ENCODE results near the gene PNPO.

Gene PNPO

DNA sequence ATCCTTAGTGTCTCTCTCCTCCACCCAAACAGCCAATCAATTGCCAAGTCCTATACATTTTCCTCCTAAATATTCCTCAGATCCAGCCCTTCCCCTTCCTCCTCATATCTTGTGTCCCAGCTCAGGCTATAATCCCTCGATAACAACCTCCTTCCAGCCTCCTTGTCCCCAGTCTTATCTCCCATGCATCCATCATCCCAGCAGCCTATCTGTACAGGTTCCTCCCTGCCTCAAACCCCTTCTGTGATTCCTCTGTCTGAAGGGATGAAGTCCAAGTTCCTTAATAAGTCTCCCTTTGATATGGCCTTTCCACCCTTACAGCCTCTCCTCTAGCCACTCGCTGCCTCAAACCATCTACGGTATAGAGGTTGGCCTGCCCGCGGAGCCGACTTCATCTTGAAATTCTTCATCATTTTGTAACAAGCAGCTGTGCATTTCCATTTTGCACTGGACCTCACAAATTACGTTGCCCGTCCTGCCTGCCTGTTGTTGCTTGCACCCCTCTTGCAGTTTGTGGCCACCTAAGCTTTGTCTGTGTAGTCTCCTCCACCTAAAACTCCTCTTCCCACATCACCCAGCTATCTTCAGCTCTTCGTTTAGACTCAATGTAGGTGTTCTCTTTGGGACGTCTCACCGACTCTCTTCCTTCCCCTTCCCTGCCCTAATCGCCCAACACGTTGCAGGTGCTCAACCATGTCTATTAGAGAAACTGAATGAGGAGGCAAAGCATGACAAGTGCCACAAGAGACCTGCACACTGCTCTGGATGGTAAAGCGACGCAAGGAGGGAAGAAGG lies 28.8 kb downstream of the PNPO start:
- H3F3A ChIP-seq (ENCODE audit: insufficient read depth, low read length): peaks cover 3% of the 10 kb centered on the region; the same call in 1 of the 2 replicates
- H3K27me3 ChIP-seq (replicated peaks; ENCODE audit: insufficient read depth, low read length): no peaks in the 10 kb centered on the region
- H3K4me1 ChIP-seq (ENCODE audit: low read length): peaks cover 17% of the 10 kb centered on the region
- no peak overlapping the region for H3K27ac ChIP-seq (ENCODE audit: low read length)
- H3K9me3 ChIP-seq (replicated peaks; ENCODE audit: insufficient read depth, low read length): no peaks in the 10 kb centered on the region
- peaks cover 25% of the 10 kb centered on the region for H3K79me2 ChIP-seq (ENCODE audit: low read length)
- peak overlapping the region; percentile 3; the same call in 1 of the 2 replicates for H3K9ac ChIP-seq (ENCODE audit: low read length)
- H3K9me2 ChIP-seq (replicated peaks; ENCODE audit: insufficient read depth, low read length): no peaks in the 10 kb centered on the region
- TF ChIP-seq EZH2phosphoT487 (IDR thresholded peaks at IDR 0.05; ENCODE audit: low read length) (no peak), EZH2 (optimal IDR thresholded peaks at IDR 0.05; ENCODE audit: low read depth, low read length) (no peak)
- TF ChIP-seq, protein P1, sequence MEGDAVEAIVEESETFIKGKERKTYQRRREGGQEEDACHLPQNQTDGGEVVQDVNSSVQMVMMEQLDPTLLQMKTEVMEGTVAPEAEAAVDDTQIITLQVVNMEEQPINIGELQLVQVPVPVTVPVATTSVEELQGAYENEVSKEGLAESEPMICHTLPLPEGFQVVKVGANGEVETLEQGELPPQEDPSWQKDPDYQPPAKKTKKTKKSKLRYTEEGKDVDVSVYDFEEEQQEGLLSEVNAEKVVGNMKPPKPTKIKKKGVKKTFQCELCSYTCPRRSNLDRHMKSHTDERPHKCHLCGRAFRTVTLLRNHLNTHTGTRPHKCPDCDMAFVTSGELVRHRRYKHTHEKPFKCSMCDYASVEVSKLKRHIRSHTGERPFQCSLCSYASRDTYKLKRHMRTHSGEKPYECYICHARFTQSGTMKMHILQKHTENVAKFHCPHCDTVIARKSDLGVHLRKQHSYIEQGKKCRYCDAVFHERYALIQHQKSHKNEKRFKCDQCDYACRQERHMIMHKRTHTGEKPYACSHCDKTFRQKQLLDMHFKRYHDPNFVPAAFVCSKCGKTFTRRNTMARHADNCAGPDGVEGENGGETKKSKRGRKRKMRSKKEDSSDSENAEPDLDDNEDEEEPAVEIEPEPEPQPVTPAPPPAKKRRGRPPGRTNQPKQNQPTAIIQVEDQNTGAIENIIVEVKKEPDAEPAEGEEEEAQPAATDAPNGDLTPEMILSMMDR (IDR thresholded peaks at IDR 0.05; ENCODE audit: low read length): no peak
- H3K4me3 ChIP-seq (ENCODE audit: low read length): peak overlapping the region; percentile 48
- no peak for DNase-seq
- peak overlapping the region; percentile 96 for H2AFZ ChIP-seq (ENCODE audit: low read length)
- no peaks in the 10 kb centered on the region for H4K20me1 ChIP-seq (ENCODE audit: insufficient read depth, low read length)
- H3K4me2 ChIP-seq (ENCODE audit: low read depth, low read length): peak overlapping the region; percentile 79
- no peaks in the 10 kb centered on the region for H3K36me3 ChIP-seq (replicated peaks; ENCODE audit: insufficient read depth, low read length)

DNA sequence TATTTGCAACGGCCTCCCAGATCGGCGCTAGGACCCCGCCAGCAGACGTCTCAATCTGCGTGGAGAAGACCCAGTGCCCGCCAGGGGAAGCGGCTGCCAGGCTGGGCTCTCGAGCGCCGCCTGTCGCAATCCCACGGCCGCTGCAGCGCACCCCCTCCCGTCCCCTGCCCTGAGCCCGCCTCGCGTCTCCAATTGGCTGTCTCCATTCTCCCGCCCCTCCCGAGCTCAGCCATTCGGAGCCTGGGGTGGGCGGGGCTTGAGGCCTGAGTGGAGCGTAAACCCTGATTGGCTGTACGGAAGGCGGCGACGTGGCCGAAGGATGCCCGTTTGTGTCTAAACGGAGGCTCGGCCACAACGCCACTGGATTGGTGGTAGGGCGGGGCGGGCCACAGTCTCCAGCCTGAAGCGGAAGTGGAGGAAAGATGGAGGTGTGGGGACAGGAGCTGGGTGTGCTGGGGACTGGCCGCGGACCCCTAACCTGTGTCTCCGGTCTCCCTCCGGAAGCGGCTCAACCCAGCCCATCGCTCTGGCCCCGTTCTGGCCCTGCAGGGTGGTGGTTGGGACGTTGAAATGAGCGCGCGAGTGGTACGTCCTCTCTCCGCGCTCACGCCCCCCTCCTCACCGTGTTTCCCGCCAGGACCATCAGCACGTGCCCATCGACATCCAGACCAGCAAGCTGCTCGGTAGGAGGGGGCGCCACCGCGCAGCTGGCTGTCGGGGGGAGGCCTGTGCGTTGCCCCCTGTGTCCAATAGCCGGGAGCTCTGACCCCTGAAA lies 29.5 kb downstream of the PNPO start, which contains the start of gene CDK5RAP3:
Gene CDK5RAP3 (plus strand): TSS at position 389 of the 775 bp plus-strand sequence. CDS start 34 bp downstream, at position 423.
- Histone ChIP-seq H3K27me3 (replicated peaks; ENCODE audit: insufficient read depth, low read length) (no peaks in the 10 kb centered on the region), H3K9me2 (replicated peaks; ENCODE audit: insufficient read depth, low read length) (no peaks in the 10 kb centered on the region), H3K27ac (ENCODE audit: low read length) (peak within 1 kb of the TSS; percentile 73), H3K9ac (ENCODE audit: low read length) (peak within 1 kb of the TSS; percentile 95), H3K4me2 (ENCODE audit: low read depth, low read length) (peak within 1 kb of the TSS; percentile 99), H3K36me3 (replicated peaks; ENCODE audit: insufficient read depth, low read length) (no peaks in the 10 kb centered on the region), H3K4me3 (ENCODE audit: low read length) (peak within 1 kb of the TSS; percentile 100), H3K9me3 (replicated peaks; ENCODE audit: insufficient read depth, low read length) (no peaks in the 10 kb centered on the region), H3K79me2 (ENCODE audit: low read length) (peaks cover 25% of the 10 kb centered on the region), H4K20me1 (ENCODE audit: insufficient read depth, low read length) (no peaks in the 10 kb centered on the region), H2AFZ (ENCODE audit: low read length) (peak within 1 kb of the TSS; percentile 96), H3F3A (ENCODE audit: insufficient read depth, low read length) (peaks cover 3% of the 10 kb centered on the region; the same call in 1 of the 2 replicates), H3K4me1 (ENCODE audit: low read length) (peaks cover 17% of the 10 kb centered on the region)
- peak; percentile 99 for DNase-seq
- TF ChIP-seq EZH2 (optimal IDR thresholded peaks at IDR 0.05; ENCODE audit: low read depth, low read length) (no peak), EZH2phosphoT487 (IDR thresholded peaks at IDR 0.05; ENCODE audit: low read length) (no peak)
- TF ChIP-seq, protein P1 (IDR thresholded peaks at IDR 0.05; ENCODE audit: low read length): peak; percentile 96

DNA sequence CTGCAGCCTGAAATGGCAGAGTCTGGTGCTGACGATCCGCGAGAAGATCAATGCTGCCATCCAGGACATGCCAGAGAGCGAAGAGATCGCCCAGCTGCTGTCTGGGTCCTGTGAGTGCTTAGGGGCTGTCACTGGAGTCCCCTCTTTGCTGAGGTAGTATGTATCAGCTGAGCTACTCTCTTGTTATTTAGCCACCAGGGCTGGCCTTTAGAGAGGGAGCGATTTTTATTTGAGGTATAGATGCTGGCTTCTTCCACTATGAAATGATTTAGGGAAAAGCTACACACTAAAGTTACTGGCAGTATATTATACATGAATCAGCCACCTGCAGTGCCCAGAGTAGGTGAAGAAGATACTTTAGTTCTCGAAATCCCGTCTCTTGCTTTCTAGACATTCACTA lies 32.2 kb downstream of the PNPO start:
- TF ChIP-seq EZH2 (optimal IDR thresholded peaks at IDR 0.05; ENCODE audit: low read depth, low read length) (no peak), EZH2phosphoT487 (IDR thresholded peaks at IDR 0.05; ENCODE audit: low read length) (no peak)
- TF ChIP-seq, protein P1 (IDR thresholded peaks at IDR 0.05; ENCODE audit: low read length): no peak
- peaks cover 17% of the 10 kb centered on the region for H3K4me1 ChIP-seq (ENCODE audit: low read length)
- H3K9ac ChIP-seq (ENCODE audit: low read length): no peak overlapping the region; the same call in 1 of the 2 replicates
- no peaks in the 10 kb centered on the region for H3K9me2 ChIP-seq (replicated peaks; ENCODE audit: insufficient read depth, low read length)
- H2AFZ ChIP-seq (ENCODE audit: low read length): no peak overlapping the region
- no peaks in the 10 kb centered on the region for H3K36me3 ChIP-seq (replicated peaks; ENCODE audit: insufficient read depth, low read length)
- H3K27ac ChIP-seq (ENCODE audit: low read length): no peak overlapping the region
- no peak for DNase-seq
- H4K20me1 ChIP-seq (ENCODE audit: insufficient read depth, low read length): no peaks in the 10 kb centered on the region
- peaks cover 25% of the 10 kb centered on the region for H3K79me2 ChIP-seq (ENCODE audit: low read length)
- peaks cover 3% of the 10 kb centered on the region; the same call in 1 of the 2 replicates for H3F3A ChIP-seq (ENCODE audit: insufficient read depth, low read length)
- no peak overlapping the region for H3K4me2 ChIP-seq (ENCODE audit: low read depth, low read length)
- H3K27me3 ChIP-seq (replicated peaks; ENCODE audit: insufficient read depth, low read length): no peaks in the 10 kb centered on the region
- no peaks in the 10 kb centered on the region for H3K9me3 ChIP-seq (replicated peaks; ENCODE audit: insufficient read depth, low read length)
- no peak overlapping the region for H3K4me3 ChIP-seq (ENCODE audit: low read length)
